BJ (cell line): ENCODE data around the gene CDH23. TPM values are rescaled to one million over a fixed set of nuclear protein-coding genes. Genes with fewer than 3 reads are reported as not detected.

Experiments used
- CTCF ChIA-PET: fragments of 350-600 bp; formaldehyde crosslinking; extraction: SDS; loops from one replicate; lab custom pipeline; 2021; ENCODE audit warnings: antibody characterized with exemption, inconsistent platforms; lab: Yijun Ruan, JAX
- POLR2A ChIA-PET: fragments of 300-600 bp; sonication (Branson Sonifier 250); formaldehyde crosslinking; extraction: SDS; loops from one replicate; lab custom pipeline; 2021; ENCODE audit warnings: antibody characterized with exemption; lab: Charles Lee
- DNase-seq: peaks from one replicate; pipeline ENCODE4 v3.0.0-alpha.2; 2011; ENCODE audit warnings: low read depth
- H3K27me3 ChIP-seq: 2 replicates; pipeline ENCODE4 v1.6.0; 2011; ENCODE audit warnings: low read length; ENCODE audit not compliant: control insufficient read depth, insufficient read depth
- H3K36me3 ChIP-seq: 2 replicates; pipeline ENCODE4 v1.5.1; 2011; ENCODE audit warnings: low read length; ENCODE audit not compliant: control insufficient read depth, insufficient read depth
- H3K4me3 ChIP-seq: 2 replicates; pipeline ENCODE4 v1.5.1; 2011; ENCODE audit warnings: low read depth, mild to moderate bottlenecking, control low read depth, low read length
- CTCF ChIP-seq: IDR thresholded peaks from 2 replicates; pipeline ENCODE4 v1.5.1; 2011; ENCODE audit warnings: low read depth, mild to moderate bottlenecking, control low read depth, inconsistent platforms, low read length, moderate library complexity; ENCODE audit not compliant: insufficient read depth
- polyA plus RNA-seq: library from polyadenylated mRNA; depleted of rRNA; stranded (reverse); fragments of >200 nt; gene quantifications from 2 replicates; pipeline ENCODE4 v1.2.3, GENCODE V29; 2011

Gene CDH23
- polyA plus RNA-seq, 1 experiment = 0.05 TPM

- POLR2A ChIA-PET = no interaction called here
- no peak for DNase-seq
- no peak overlapping the region for H3K4me3 ChIP-seq
- CTCF ChIA-PET = interaction anchor here (1.1 kb wide), 1 partner anchor 631 kb away, joined by 3 read pairs; no protein-coding TSS in a partner anchor
- H3K27me3 ChIP-seq = peaks cover 14% of the 10 kb centered on the region
- no peak for TF ChIP-seq CTCF
- H3K36me3 ChIP-seq = no peaks in the 10 kb centered on the region
Observed at GRCh38 chr10:71543608-71544170, 147.0 kb downstream of the CDH23 start.

GRCh38 chr10:71545001-71545400 is 148.3 kb downstream of the CDH23 start:
- no peak for DNase-seq
- Histone ChIP-seq H3K27me3 (peaks cover 12% of the 10 kb centered on the region), H3K36me3 (no peaks in the 10 kb centered on the region), H3K4me3 (no peak overlapping the region)
- ChIA-PET POLR2A (no interaction called here), CTCF (no interaction called here)
- no peak for TF ChIP-seq CTCF

- no peak for DNase-seq
- Histone ChIP-seq H3K27me3 (peaks cover 6% of the 10 kb centered on the region), H3K4me3 (no peak overlapping the region), H3K36me3 (no peaks in the 10 kb centered on the region)
- CTCF ChIA-PET = interaction anchor here (0.9 kb wide), 1 partner anchor 24 kb away, joined by 5 read pairs; no protein-coding TSS in a partner anchor
- POLR2A ChIA-PET = no interaction called here
- no peak for TF ChIP-seq CTCF
Observed at GRCh38 chr10:71546220-71546619, 149.5 kb downstream of the CDH23 start.

- POLR2A ChIA-PET = no interaction called here
- H3K27me3 ChIP-seq = peaks cover 6% of the 10 kb centered on the region
- CTCF ChIA-PET = no interaction called here
- TF ChIP-seq CTCF = no peak
- H3K36me3 ChIP-seq = no peaks in the 10 kb centered on the region
- no peak overlapping the region for H3K4me3 ChIP-seq
- DNase-seq = no peak
Observed at GRCh38 chr10:71547312-71547711, 150.6 kb downstream of the CDH23 start.

- Histone ChIP-seq H3K27me3 (peaks cover 6% of the 10 kb centered on the region), H3K36me3 (no peaks in the 10 kb centered on the region), H3K4me3 (no peak overlapping the region)
- TF ChIP-seq CTCF = peak; percentile 26; the same call in 1 of the 2 replicates
- ChIA-PET CTCF (interaction anchor here (0.6 to 2.7 kb wide), 5 partner anchors 16 to 91 kb away, joined by 3 to 20 read pairs (median 4); no protein-coding TSS in a partner anchor), POLR2A (no interaction called here)
- peak; percentile 2 for DNase-seq
Observed at GRCh38 chr10:71547876-71548846, 151.4 kb downstream of the CDH23 start.
